Neural cell (in vitro differentiated cells): Measurements from ENCODE around the gene GNAQ. TPM values are rescaled to one million over a fixed set of nuclear protein-coding genes. Genes with fewer than 3 reads are reported as not detected.

ENCODE experiments used
- H2AFZ ChIP-seq: fragments of 200-600, 300-800 bp; sonication (generic), shearing (Covaris generic); 2 replicates; pipeline ENCODE4 v1.6.0; 2014; ENCODE audit warnings: low read depth, mild to moderate bottlenecking, antibody characterized with exemption, low read length, moderate library complexity
- H3F3A ChIP-seq: fragments of 200-600 bp; shearing (Covaris generic); 2 replicates; pipeline ENCODE4 v1.6.1; 2016; ENCODE audit warnings: mild to moderate bottlenecking, moderate library complexity, mixed read lengths, antibody characterized with exemption, low read length; ENCODE audit not compliant: insufficient read depth, poor library complexity, severe bottlenecking
- H3K27ac ChIP-seq: fragments of 200-600, 300-800 bp; sonication (generic), shearing (Covaris generic); 2 replicates; pipeline ENCODE4 v1.5.1; 2014; ENCODE audit warnings: mild to moderate bottlenecking, low read length, moderate library complexity
- H3K27me3 ChIP-seq: fragments of 300-800, 200-600 bp; sonication (generic), shearing (Covaris generic); 2 replicates; pipeline ENCODE4 v1.6.0; 2014; ENCODE audit warnings: mild to moderate bottlenecking, low read depth, low read length, moderate library complexity; ENCODE audit not compliant: insufficient read depth
- H3K36me3 ChIP-seq: fragments of 300-800, 200-600 bp; sonication (generic), shearing (Covaris generic); 2 replicates; pipeline ENCODE4 v1.5.1; 2014; ENCODE audit warnings: mild to moderate bottlenecking, antibody characterized with exemption, low read length, moderate library complexity; ENCODE audit not compliant: insufficient read depth
- H3K4me2 ChIP-seq: fragments of 300-800, 200-600 bp; sonication (generic), shearing (Covaris generic); 2 replicates; pipeline ENCODE4 v1.6.0; 2014; ENCODE audit warnings: mild to moderate bottlenecking, low read length
- H3K4me3 ChIP-seq: fragments of 300-800, 200-600 bp; sonication (generic), shearing (Covaris generic); 2 replicates; pipeline ENCODE4 v1.5.1; 2014; ENCODE audit warnings: mild to moderate bottlenecking, low read length, moderate library complexity
- H3K79me2 ChIP-seq: fragments of 200-600 bp; shearing (Covaris generic); replicated peaks from 2 replicates; pipeline ENCODE4 v1.6.0; 2014; ENCODE audit warnings: mild to moderate bottlenecking, low read length, moderate library complexity; ENCODE audit not compliant: insufficient read depth
- H3K9ac ChIP-seq: fragments of 300-800, 200-600 bp; sonication (generic), shearing (Covaris generic); 2 replicates; pipeline ENCODE4 v1.6.1; 2016; ENCODE audit warnings: mild to moderate bottlenecking, low read length, mixed read lengths
- H3K9me2 ChIP-seq: fragments of 200-600 bp; shearing (Covaris generic); 2 replicates; pipeline ENCODE4 v1.6.1; 2016; ENCODE audit warnings: mild to moderate bottlenecking, low read length, mixed read lengths; ENCODE audit not compliant: insufficient read depth
- H3K9me3 ChIP-seq: fragments of 200-600, 300-800 bp; sonication (generic), shearing (Covaris generic); 2 replicates; pipeline ENCODE4 v1.6.1; 2016; ENCODE audit warnings: mild to moderate bottlenecking, mixed run types, low read length, moderate library complexity, mixed read lengths
- H4K20me1 ChIP-seq: fragments of 200-600 bp; shearing (Covaris generic); 2 replicates; pipeline ENCODE4 v1.6.1; 2016; ENCODE audit warnings: mild to moderate bottlenecking, mixed run types; ENCODE audit not compliant: insufficient read depth
- CTCF ChIP-seq: fragments of 450-650 bp; IDR thresholded peaks from 2 replicates; pipeline ENCODE4 v1.5.1; 2014; ENCODE audit warnings: antibody characterized with exemption, mild to moderate bottlenecking, moderate library complexity; ENCODE audit not compliant: poor library complexity, severe bottlenecking
- EP300 ChIP-seq: fragments of 450-650 bp; conservative IDR thresholded peaks from 2 replicates; pipeline ENCODE4 v1.6.1; 2014; ENCODE audit warnings: antibody characterized with exemption, mild to moderate bottlenecking, moderate library complexity; ENCODE audit not compliant: poor library complexity, severe bottlenecking
- EZH2 ChIP-seq: fragments of 200-600, 300-800 bp; shearing (Covaris generic), sonication (generic); IDR thresholded peaks from 2 replicates; pipeline ENCODE4 v1.6.1; 2014; ENCODE audit warnings: antibody characterized with exemption, low read length, borderline replicate concordance, mild to moderate bottlenecking; ENCODE audit not compliant: insufficient read depth, poor library complexity, severe bottlenecking
- MXI1 ChIP-seq: fragments of 450-650 bp; conservative IDR thresholded peaks from 2 replicates; pipeline ENCODE4 v1.6.1; 2014; ENCODE audit warnings: antibody characterized with exemption, mild to moderate bottlenecking; ENCODE audit not compliant: poor library complexity, severe bottlenecking
- POLR2AphosphoS5 ChIP-seq: IDR thresholded peaks from 2 replicates; pipeline ENCODE4 v1.6.1; 2012
- RAD21 ChIP-seq: fragments of 450-650 bp; conservative IDR thresholded peaks from 2 replicates; pipeline ENCODE4 v1.6.1; 2014; ENCODE audit warnings: antibody characterized with exemption, mild to moderate bottlenecking, moderate library complexity
- SMC3 ChIP-seq: fragments of 450-650 bp; conservative IDR thresholded peaks from 2 replicates; pipeline ENCODE4 v1.6.1; 2014; ENCODE audit warnings: antibody characterized with exemption, mild to moderate bottlenecking, moderate library complexity; ENCODE audit not compliant: poor library complexity
- TAF1 ChIP-seq: IDR thresholded peaks from 2 replicates; pipeline ENCODE4 v1.6.1; 2012; ENCODE audit warnings: low read depth
- polyA plus RNA-seq: library from polyadenylated mRNA; depleted of rRNA; stranded (reverse); fragments of >200 nt; gene quantifications from 2 replicates; pipeline ENCODE4 v1.2.3, GENCODE V29; 2014
- TF ChIP-seq, protein P1 (sequence below): IDR thresholded peaks from 2 replicates; pipeline ENCODE4 v1.6.1; 2012; ENCODE audit warnings: borderline replicate concordance

The GNAQ gene
- polyA plus RNA-seq, 1 donor from 2014 or later, result 86.7 TPM

DNA sequence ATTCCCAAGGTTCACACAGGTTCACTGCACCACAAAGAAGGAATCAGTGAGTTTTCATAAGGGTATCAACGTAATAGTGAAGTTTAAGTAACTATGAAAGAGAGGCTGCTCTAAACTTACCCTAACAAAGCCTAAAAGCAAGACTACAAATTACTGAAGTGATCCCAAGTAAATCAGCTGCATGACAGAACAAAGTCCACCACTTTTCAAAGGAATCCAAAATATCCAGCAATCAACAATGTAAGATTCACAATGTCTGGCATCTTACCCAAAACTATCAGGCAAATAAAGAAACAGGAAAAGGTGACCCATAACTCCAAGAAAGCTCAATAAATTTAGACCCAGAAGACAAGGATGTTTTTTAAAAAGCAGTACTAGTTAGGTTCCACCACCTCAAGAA is 70.1 kb downstream of the GNAQ start:
- Histone ChIP-seq H3K79me2 (peaks cover 81% of the 10 kb centered on the region), H3K27me3 (no peaks in the 10 kb centered on the region), H3K4me2 (no peak overlapping the region), H4K20me1 (no peaks in the 10 kb centered on the region), H2AFZ (no peak overlapping the region), H3K27ac (no peak overlapping the region), H3F3A (no peaks in the 10 kb centered on the region), H3K9me3 (no peaks in the 10 kb centered on the region), H3K9ac (no peak overlapping the region), H3K4me3 (no peak overlapping the region), H3K9me2 (no peaks in the 10 kb centered on the region), H3K36me3 (no peaks in the 10 kb centered on the region)
- TF ChIP-seq MXI1 (no peak), RAD21 (no peak), CTCF (no peak), SMC3 (no peak), EZH2 (no peak), EP300 (no peak), POLR2AphosphoS5 (no peak), TAF1 (no peak)
- TF ChIP-seq, protein P1, sequence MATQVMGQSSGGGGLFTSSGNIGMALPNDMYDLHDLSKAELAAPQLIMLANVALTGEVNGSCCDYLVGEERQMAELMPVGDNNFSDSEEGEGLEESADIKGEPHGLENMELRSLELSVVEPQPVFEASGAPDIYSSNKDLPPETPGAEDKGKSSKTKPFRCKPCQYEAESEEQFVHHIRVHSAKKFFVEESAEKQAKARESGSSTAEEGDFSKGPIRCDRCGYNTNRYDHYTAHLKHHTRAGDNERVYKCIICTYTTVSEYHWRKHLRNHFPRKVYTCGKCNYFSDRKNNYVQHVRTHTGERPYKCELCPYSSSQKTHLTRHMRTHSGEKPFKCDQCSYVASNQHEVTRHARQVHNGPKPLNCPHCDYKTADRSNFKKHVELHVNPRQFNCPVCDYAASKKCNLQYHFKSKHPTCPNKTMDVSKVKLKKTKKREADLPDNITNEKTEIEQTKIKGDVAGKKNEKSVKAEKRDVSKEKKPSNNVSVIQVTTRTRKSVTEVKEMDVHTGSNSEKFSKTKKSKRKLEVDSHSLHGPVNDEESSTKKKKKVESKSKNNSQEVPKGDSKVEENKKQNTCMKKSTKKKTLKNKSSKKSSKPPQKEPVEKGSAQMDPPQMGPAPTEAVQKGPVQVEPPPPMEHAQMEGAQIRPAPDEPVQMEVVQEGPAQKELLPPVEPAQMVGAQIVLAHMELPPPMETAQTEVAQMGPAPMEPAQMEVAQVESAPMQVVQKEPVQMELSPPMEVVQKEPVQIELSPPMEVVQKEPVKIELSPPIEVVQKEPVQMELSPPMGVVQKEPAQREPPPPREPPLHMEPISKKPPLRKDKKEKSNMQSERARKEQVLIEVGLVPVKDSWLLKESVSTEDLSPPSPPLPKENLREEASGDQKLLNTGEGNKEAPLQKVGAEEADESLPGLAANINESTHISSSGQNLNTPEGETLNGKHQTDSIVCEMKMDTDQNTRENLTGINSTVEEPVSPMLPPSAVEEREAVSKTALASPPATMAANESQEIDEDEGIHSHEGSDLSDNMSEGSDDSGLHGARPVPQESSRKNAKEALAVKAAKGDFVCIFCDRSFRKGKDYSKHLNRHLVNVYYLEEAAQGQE, result no peak

DNA sequence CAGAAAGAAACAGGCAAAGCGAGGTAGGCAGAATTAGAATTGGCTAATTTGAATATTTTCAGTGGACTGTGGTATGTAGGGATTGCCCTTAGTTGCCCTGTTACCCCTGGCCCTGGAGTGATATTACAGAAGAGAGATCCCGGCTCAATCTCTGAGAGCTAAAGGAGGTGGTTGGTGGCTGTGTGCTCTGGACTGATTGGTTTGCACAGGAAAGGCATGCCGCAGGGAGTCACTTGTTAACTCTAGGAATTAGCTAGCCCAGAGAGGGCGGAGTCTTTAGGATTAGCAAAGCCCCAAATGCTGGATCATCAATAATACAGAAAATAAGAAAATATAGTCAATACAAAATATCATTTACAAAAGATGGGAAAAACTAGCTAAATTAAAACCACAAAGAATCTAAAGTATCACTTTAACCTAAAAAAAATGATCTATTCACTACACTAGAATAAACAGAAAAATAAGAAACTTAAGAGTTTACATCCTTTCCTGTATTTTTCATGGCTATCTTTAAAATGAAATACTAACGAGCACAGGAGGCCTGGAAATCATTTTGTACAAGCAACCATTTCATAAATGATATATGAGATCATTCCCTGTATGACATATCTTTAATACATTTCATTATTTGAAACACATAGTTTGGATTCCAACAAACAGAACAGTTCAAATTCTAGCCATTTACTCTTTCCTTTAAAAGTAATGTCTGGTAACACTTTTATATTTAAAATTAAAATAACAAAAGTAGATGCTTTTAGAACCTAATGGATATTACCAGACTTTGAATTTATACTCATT is 71.1 kb downstream of the GNAQ start:
- no peak overlapping the region for H3K9ac ChIP-seq
- H3K27me3 ChIP-seq, result no peaks in the 10 kb centered on the region
- TF ChIP-seq, protein P1, result no peak
- TF ChIP-seq SMC3, result no peak
- TF ChIP-seq EP300, result no peak
- no peak for TF ChIP-seq CTCF
- no peak for TF ChIP-seq RAD21
- TF ChIP-seq POLR2AphosphoS5, result no peak
- no peak for TF ChIP-seq TAF1
- no peak for TF ChIP-seq EZH2
- no peak for TF ChIP-seq MXI1
- H3K4me3 ChIP-seq, result no peak overlapping the region
- H3K4me2 ChIP-seq, result no peak overlapping the region
- peaks cover 74% of the 10 kb centered on the region for H3K79me2 ChIP-seq
- no peaks in the 10 kb centered on the region for H3F3A ChIP-seq
- no peak overlapping the region for H3K27ac ChIP-seq
- no peaks in the 10 kb centered on the region for H3K9me3 ChIP-seq
- no peak overlapping the region for H2AFZ ChIP-seq
- H4K20me1 ChIP-seq, result no peaks in the 10 kb centered on the region
- no peaks in the 10 kb centered on the region for H3K36me3 ChIP-seq
- no peaks in the 10 kb centered on the region for H3K9me2 ChIP-seq
